Vagina (tissue), 2 donors: ENCODE data around the gene ELP5.

Experiments
- POLR2A ChIP-seq, 2 donors: fragments of 450-650 bp; IDR thresholded peaks; one replicate each; pipeline ENCODE4 v1.6.1; 2017; ENCODE audit warnings: antibody characterized with exemption in 2 of 2, mild to moderate bottlenecking in 2 of 2, moderate library complexity in 2 of 2
- TF ChIP-seq, protein P1 (sequence below), 3 experiments: fragments of 450-650 bp in 2 of 3; fragments of 200-600 bp in 1 of 3; sonication (generic) in 1 of 3; IDR thresholded peaks; one replicate each; pipeline ENCODE4 v1.5.1; 2017 to 2019; ENCODE audit warnings: antibody characterized with exemption in 3 of 3, mild to moderate bottlenecking in 2 of 3, moderate library complexity in 2 of 3

DNA sequence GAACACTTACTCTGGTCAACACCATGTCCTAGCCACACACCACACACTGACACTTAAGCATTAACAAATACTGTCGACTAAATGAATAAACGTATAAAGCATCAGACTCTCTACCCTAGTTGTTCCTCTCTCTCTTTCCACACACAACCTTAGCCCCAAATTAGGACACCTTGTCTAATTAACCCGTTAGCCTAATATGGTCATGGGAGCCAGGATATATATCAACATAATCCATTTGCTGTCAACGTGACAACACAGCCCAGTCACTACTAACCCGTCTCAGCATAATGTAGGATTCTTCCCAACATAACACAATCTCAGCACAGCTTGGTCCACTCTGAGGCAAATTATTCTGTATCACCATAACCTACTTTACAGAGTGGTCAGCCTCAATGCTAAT lies 19.9 kb upstream of the ELP5 start:
- TF ChIP-seq POLR2A (IDR thresholded peaks at IDR 0.05): no peak
- TF ChIP-seq, protein P1, sequence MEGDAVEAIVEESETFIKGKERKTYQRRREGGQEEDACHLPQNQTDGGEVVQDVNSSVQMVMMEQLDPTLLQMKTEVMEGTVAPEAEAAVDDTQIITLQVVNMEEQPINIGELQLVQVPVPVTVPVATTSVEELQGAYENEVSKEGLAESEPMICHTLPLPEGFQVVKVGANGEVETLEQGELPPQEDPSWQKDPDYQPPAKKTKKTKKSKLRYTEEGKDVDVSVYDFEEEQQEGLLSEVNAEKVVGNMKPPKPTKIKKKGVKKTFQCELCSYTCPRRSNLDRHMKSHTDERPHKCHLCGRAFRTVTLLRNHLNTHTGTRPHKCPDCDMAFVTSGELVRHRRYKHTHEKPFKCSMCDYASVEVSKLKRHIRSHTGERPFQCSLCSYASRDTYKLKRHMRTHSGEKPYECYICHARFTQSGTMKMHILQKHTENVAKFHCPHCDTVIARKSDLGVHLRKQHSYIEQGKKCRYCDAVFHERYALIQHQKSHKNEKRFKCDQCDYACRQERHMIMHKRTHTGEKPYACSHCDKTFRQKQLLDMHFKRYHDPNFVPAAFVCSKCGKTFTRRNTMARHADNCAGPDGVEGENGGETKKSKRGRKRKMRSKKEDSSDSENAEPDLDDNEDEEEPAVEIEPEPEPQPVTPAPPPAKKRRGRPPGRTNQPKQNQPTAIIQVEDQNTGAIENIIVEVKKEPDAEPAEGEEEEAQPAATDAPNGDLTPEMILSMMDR (IDR thresholded peaks at IDR 0.05): no peak
